A549 (cell line): ENCODE data around the gene GINS2. TPM values are rescaled to one million over a fixed set of nuclear protein-coding genes. Genes with fewer than 3 reads are reported as not detected.

Experiments
- ATAC-seq, 2 experiments: fragments of 200-7000 bp in 1 of 2; fragments of >200 bp in 1 of 2; cut with Nextera tagmentation in 1 of 2; cut with Tn5 transposase in 1 of 2; 3 replicates each; pipeline versions ENCODE4 v1.8.0 to v1.9.1; 2018 to 2020; ENCODE audit warnings: mild to moderate bottlenecking in 1 of 2, moderate library complexity in 1 of 2
- CTCF ChIA-PET: fragments of 300-600 bp; sonication (Branson Sonifier 250); formaldehyde crosslinking; extraction: SDS; loops from one replicate; lab custom pipeline; 2021; ENCODE audit warnings: antibody characterized with exemption, inconsistent platforms; lab: Yijun Ruan, JAX
- POLR2A ChIA-PET: fragments of 350-600 bp; formaldehyde crosslinking; extraction: SDS; loops from one replicate; lab custom pipeline; 2021; ENCODE audit warnings: antibody characterized with exemption, inconsistent platforms; lab: Yijun Ruan, JAX
- DNase-seq, 2 experiments: peaks; one replicate each; pipeline versions ENCODE4 v3.0.0 to v3.0.0-alpha.2; 2011 to 2016; ENCODE audit warnings: low read depth in 1 of 2, low spot score in 1 of 2
- FAIRE-seq: peaks from 2 replicates; lab custom pipeline; 2011; peaks lifted over from hg19 to GRCh38; lab: Jason Lieb, UNC
- H3K27ac ChIP-seq, 2 experiments: fragments of >200 bp; sonication (Bioruptor Twin); formaldehyde crosslinking; 3 replicates each; pipeline ENCODE4 v1.5.1; 2016 to 2017
- H3K4me1 ChIP-seq: fragments of >200 bp; sonication (Bioruptor Twin); formaldehyde crosslinking; 3 replicates; pipeline ENCODE4 v1.6.1; 2016
- H3K4me2 ChIP-seq: fragments of >200 bp; sonication (Bioruptor Twin); formaldehyde crosslinking; 3 replicates; pipeline ENCODE4 v1.6.1; 2016
- H3K4me3 ChIP-seq: fragments of >200 bp; sonication (Bioruptor Twin); formaldehyde crosslinking; 3 replicates; pipeline ENCODE4 v1.5.1; 2016
- H3K9me3 ChIP-seq: fragments of >200 bp; sonication (Bioruptor Twin); formaldehyde crosslinking; 3 replicates; pipeline ENCODE4 v1.6.1; 2016
- CBX2 ChIP-seq: fragments of 200-600 bp; sonication (generic); IDR thresholded peaks from 2 replicates; pipeline ENCODE4 v1.6.1; 2016; ENCODE audit warnings: low read depth, mild to moderate bottlenecking, borderline replicate concordance
- CEBPB ChIP-seq, 2 experiments: fragments of >200 bp in 1 of 2; sonication (Bioruptor Twin) in 1 of 2; formaldehyde crosslinking in 1 of 2; IDR thresholded peaks; 2 replicates each; pipeline ENCODE4 v1.6.1; 2012 to 2016
- CHD2 ChIP-seq: fragments of 150-350 bp; IDR thresholded peaks from 2 replicates; pipeline ENCODE4 v1.6.1; 2014; ENCODE audit warnings: low read length; ENCODE audit not compliant: partially characterized antibody
- CHD4 ChIP-seq: fragments of 200-600 bp; sonication (generic); IDR thresholded peaks from 2 replicates; pipeline ENCODE4 v1.6.1; 2016; ENCODE audit warnings: antibody characterized with exemption, mild to moderate bottlenecking, borderline replicate concordance
- EHF ChIP-seq: fragments of 250-450 bp; sonication (Bioruptor Pico); IDR thresholded peaks from 2 replicates; pipeline ENCODE4 v1.5.0; 2020; ENCODE audit warnings: mild to moderate bottlenecking
- EP300 ChIP-seq, 2 experiments: fragments of >200 bp; sonication (Bioruptor Twin); formaldehyde crosslinking; IDR thresholded peaks; 2 replicates in 1 of 2; 3 replicates in 1 of 2; pipeline ENCODE4 v1.6.1; 2016 to 2017
- ESRRA ChIP-seq: fragments of 150-350 bp; IDR thresholded peaks from 2 replicates; pipeline ENCODE4 v1.6.1; 2014; ENCODE audit warnings: mild to moderate bottlenecking, low read length, borderline replicate concordance
- GATA3 ChIP-seq: IDR thresholded peaks from 2 replicates; pipeline ENCODE4 v1.6.1; 2012; ENCODE audit warnings: borderline replicate concordance
- HOXB13 ChIP-seq: fragments of 250-450 bp; sonication (Bioruptor Pico); IDR thresholded peaks from 2 replicates; pipeline ENCODE4 v1.5.0; 2020; ENCODE audit warnings: low read depth, mild to moderate bottlenecking, moderate library complexity
- HOXB5 ChIP-seq: fragments of 250-450 bp; sonication (Bioruptor Pico); IDR thresholded peaks from 2 replicates; pipeline ENCODE4 v1.5.0; 2020; ENCODE audit warnings: mild to moderate bottlenecking, moderate library complexity
- JUN ChIP-seq, 2 experiments: fragments of >200 bp; sonication (Bioruptor Twin); formaldehyde crosslinking; IDR thresholded peaks; 2 replicates in 1 of 2; 3 replicates in 1 of 2; pipeline ENCODE4 v1.6.1; 2016 to 2017
- JUNB ChIP-seq: fragments of >200 bp; sonication (Bioruptor Twin); formaldehyde crosslinking; IDR thresholded peaks from 2 replicates; pipeline ENCODE4 v1.6.1; 2016
- KDM1A ChIP-seq: fragments of 200-600 bp; sonication (generic); IDR thresholded peaks from 2 replicates; pipeline ENCODE4 v1.6.1; 2016; ENCODE audit warnings: low read depth, mild to moderate bottlenecking
- KDM5A ChIP-seq: fragments of 200-600 bp; sonication (generic); IDR thresholded peaks from 2 replicates; pipeline ENCODE4 v1.6.1; 2016; ENCODE audit warnings: antibody characterized with exemption, mild to moderate bottlenecking
- MYC ChIP-seq: IDR thresholded peaks from 2 replicates; pipeline ENCODE4 v1.6.1; 2012; ENCODE audit warnings: mild to moderate bottlenecking, inconsistent platforms, low read length, improper control_type of control experiment, borderline replicate concordance
- NPAS2 ChIP-seq: fragments of 250-450 bp; sonication (Bioruptor Pico); IDR thresholded peaks from 2 replicates; pipeline ENCODE4 v1.8.0; 2022; ENCODE audit warnings: mild to moderate bottlenecking, moderate library complexity, borderline replicate concordance
- NR3C1 ChIP-seq: fragments of >200 bp; sonication (Bioruptor Twin); formaldehyde crosslinking; IDR thresholded peaks from 3 replicates; pipeline ENCODE4 v1.6.1; 2017
- PHF8 ChIP-seq: fragments of 200-600 bp; sonication (generic); IDR thresholded peaks from 2 replicates; pipeline ENCODE4 v1.6.1; 2016; ENCODE audit warnings: low read depth, mild to moderate bottlenecking, antibody characterized with exemption, moderate library complexity, borderline replicate concordance
- POLR2A ChIP-seq: IDR thresholded peaks from 2 replicates; pipeline ENCODE4 v1.6.1; 2012; ENCODE audit warnings: mild to moderate bottlenecking, low read length
- POLR2AphosphoS2 ChIP-seq: conservative IDR thresholded peaks from 2 replicates; pipeline ENCODE4 v1.6.1; 2012; ENCODE audit warnings: low read length, improper control_type of control experiment, inconsistent platforms
- RARB ChIP-seq: fragments of 250-450 bp; sonication (Bioruptor Pico); IDR thresholded peaks from 2 replicates; pipeline ENCODE4 v1.8.0; 2021; ENCODE audit warnings: mild to moderate bottlenecking, moderate library complexity
- RCOR1 ChIP-seq: fragments of 150-350 bp; IDR thresholded peaks from 2 replicates; pipeline ENCODE4 v1.6.1; 2014; ENCODE audit warnings: antibody characterized with exemption, low read length, low read depth
- RFX5 ChIP-seq: fragments of 450-650 bp; IDR thresholded peaks from 2 replicates; pipeline ENCODE4 v1.7.1; 2014; ENCODE audit warnings: antibody characterized with exemption, mild to moderate bottlenecking, moderate library complexity
- TFCP2L1 ChIP-seq: fragments of 250-450 bp; sonication (Bioruptor Pico); IDR thresholded peaks from 2 replicates; pipeline ENCODE4 v1.5.0; 2021; ENCODE audit warnings: mild to moderate bottlenecking
- TP53 ChIP-seq: fragments of 250-450 bp; sonication (Bioruptor Pico); IDR thresholded peaks from 2 replicates; pipeline ENCODE4 v1.5.0; 2021; ENCODE audit warnings: mild to moderate bottlenecking, moderate library complexity
- ZC3H11A ChIP-seq: fragments of 450-650 bp; IDR thresholded peaks from 2 replicates; pipeline ENCODE4 v1.6.1; 2014; ENCODE audit warnings: antibody characterized with exemption, mild to moderate bottlenecking
- ZFP36 ChIP-seq: fragments of 450-650 bp; IDR thresholded peaks from 2 replicates; pipeline ENCODE4 v1.6.1; 2014; ENCODE audit warnings: borderline replicate concordance; ENCODE audit not compliant: partially characterized antibody
- ZNF302 ChIP-seq: fragments of 250-450 bp; sonication (Bioruptor Pico); IDR thresholded peaks from 2 replicates; pipeline ENCODE4 v1.9.0; 2021; ENCODE audit warnings: inconsistent platforms, mild to moderate bottlenecking, moderate library complexity
- WGBS: methylation state at CpG from one replicate; pipeline ENCODE4 v1.1.6; 2017; ENCODE audit errors: missing lambda C conversion rate; 5-methylcytosine and 5-hydroxymethylcytosine counted together
- polyA plus RNA-seq, 4 experiments: library from polyadenylated mRNA; depleted of rRNA in 3 of 4; stranded (reverse); fragments of >200 nt; fragmentation: RNase III in 1 of 4; extraction: RNeasy Plus Mini Kit Qiagen cat#74134 plus additional on column Dnase treatment in 1 of 4; gene quantifications; 2 replicates in 3 of 4; 3 replicates in 1 of 4; pipeline ENCODE4 v1.2.3, GENCODE V29; 2011 to 2017
- TF ChIP-seq, protein P1 (sequence below): fragments of >200 bp; sonication (Bioruptor Twin); formaldehyde crosslinking; IDR thresholded peaks from 3 replicates; pipeline ENCODE4 v1.5.1; 2016
- TF ChIP-seq, protein P2 (sequence below): fragments of 250-450 bp; sonication (Bioruptor Pico); IDR thresholded peaks from 2 replicates; pipeline ENCODE4 v1.5.0; 2020; ENCODE audit warnings: low read depth, mild to moderate bottlenecking, moderate library complexity

Gene GINS2
- polyA plus RNA-seq, 2 of the 4 experiments (the other 2 are of a cell fraction): 25.4 to 28.7 TPM

DNA sequence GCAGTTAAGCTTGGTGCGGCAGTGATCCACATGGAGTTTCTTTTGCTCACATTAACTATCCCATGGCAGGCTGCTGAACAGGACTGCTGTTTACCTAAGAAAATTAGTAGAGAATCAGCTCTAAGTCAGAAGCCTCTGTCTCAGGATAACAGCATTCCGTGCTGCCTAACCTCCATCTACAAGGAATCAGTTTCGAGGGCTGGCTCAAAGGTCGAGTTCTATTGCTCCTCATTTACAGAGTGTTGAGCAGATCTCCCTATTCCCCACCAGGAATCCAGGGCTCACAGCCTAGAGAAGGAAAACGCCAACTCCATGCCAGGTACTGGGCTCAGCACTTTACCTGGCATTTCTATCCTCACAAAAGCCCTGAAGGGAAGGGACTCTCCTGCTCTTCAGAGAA, 9.9 kb downstream of the GINS2 start:
- TF ChIP-seq ZC3H11A: no peak
- no peak for TF ChIP-seq ESRRA
- TF ChIP-seq GATA3: no peak
- TF ChIP-seq TFCP2L1: no peak
- no peak for TF ChIP-seq EHF
- TF ChIP-seq POLR2A: no peak
- no peak for TF ChIP-seq CHD2
- no peak for TF ChIP-seq JUNB
- no peak for TF ChIP-seq RCOR1
- no peak for TF ChIP-seq CEBPB (IDR thresholded peaks at IDR 0.05)
- no peak for TF ChIP-seq CHD4
- TF ChIP-seq, protein P1, sequence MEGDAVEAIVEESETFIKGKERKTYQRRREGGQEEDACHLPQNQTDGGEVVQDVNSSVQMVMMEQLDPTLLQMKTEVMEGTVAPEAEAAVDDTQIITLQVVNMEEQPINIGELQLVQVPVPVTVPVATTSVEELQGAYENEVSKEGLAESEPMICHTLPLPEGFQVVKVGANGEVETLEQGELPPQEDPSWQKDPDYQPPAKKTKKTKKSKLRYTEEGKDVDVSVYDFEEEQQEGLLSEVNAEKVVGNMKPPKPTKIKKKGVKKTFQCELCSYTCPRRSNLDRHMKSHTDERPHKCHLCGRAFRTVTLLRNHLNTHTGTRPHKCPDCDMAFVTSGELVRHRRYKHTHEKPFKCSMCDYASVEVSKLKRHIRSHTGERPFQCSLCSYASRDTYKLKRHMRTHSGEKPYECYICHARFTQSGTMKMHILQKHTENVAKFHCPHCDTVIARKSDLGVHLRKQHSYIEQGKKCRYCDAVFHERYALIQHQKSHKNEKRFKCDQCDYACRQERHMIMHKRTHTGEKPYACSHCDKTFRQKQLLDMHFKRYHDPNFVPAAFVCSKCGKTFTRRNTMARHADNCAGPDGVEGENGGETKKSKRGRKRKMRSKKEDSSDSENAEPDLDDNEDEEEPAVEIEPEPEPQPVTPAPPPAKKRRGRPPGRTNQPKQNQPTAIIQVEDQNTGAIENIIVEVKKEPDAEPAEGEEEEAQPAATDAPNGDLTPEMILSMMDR: no peak
- no peak for TF ChIP-seq RFX5
- no peak for TF ChIP-seq TP53
- TF ChIP-seq EP300 (IDR thresholded peaks at IDR 0.05): no peak
- TF ChIP-seq RARB: no peak
- TF ChIP-seq POLR2AphosphoS2: no peak
- TF ChIP-seq PHF8: no peak
- ChIA-PET POLR2A (no interaction called here), CTCF (interaction anchor here (1.2 to 12.4 kb wide), 3 partner anchors 13 to 41 kb away, joined by 3 to 128 read pairs (median 96); no protein-coding TSS in a partner anchor)
- FAIRE-seq (no peak), ATAC-seq (no peak), DNase-seq (no peak)
- Histone ChIP-seq H3K4me3 (no peak overlapping the region), H3K27ac (no peak overlapping the region), H3K4me1 (no peaks in the 10 kb centered on the region), H3K9me3 (no peaks in the 10 kb centered on the region), H3K4me2 (no peak overlapping the region)
- WGBS: 81% methylated on average over 5 of the region's 5 CpGs

DNA sequence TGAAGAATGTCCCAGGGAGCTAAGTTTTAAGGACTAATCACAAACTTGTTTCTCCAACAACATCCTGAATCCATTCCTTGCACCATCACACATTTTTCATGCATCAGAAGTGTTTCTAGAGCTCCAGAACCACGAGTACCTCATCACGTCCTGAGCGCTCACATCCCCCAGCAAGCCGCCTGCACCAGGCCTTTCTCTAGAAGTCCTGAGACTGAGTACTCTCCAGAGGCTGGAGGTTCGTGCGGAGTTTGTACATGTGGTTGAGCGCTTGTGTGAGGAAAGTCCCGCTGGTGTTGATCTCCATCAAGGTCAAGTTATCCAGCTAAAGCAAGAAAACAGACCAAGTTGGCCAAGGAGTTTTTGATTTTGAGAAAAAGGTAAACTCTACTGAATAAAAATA, 10.7 kb downstream of the GINS2 start:
- TF ChIP-seq EP300 (IDR thresholded peaks at IDR 0.05): no peak
- no peak for TF ChIP-seq KDM1A
- no peak for TF ChIP-seq KDM5A
- TF ChIP-seq TFCP2L1: no peak
- TF ChIP-seq CBX2: no peak
- no peak for TF ChIP-seq RFX5
- 87% methylated on average over 8 of the region's 8 CpGs for WGBS
- FAIRE-seq (no peak), DNase-seq (no peak), ATAC-seq (no peak)
- Histone ChIP-seq H3K27ac (no peak overlapping the region), H3K4me3 (no peak overlapping the region), H3K9me3 (no peaks in the 10 kb centered on the region), H3K4me2 (no peak overlapping the region), H3K4me1 (no peaks in the 10 kb centered on the region)
- POLR2A ChIA-PET: no interaction called here
- CTCF ChIA-PET: interaction anchor here (0.9 to 12.4 kb wide), 6 partner anchors 13 to 83 kb away, joined by 3 to 128 read pairs (median 24); no protein-coding TSS in a partner anchor

DNA sequence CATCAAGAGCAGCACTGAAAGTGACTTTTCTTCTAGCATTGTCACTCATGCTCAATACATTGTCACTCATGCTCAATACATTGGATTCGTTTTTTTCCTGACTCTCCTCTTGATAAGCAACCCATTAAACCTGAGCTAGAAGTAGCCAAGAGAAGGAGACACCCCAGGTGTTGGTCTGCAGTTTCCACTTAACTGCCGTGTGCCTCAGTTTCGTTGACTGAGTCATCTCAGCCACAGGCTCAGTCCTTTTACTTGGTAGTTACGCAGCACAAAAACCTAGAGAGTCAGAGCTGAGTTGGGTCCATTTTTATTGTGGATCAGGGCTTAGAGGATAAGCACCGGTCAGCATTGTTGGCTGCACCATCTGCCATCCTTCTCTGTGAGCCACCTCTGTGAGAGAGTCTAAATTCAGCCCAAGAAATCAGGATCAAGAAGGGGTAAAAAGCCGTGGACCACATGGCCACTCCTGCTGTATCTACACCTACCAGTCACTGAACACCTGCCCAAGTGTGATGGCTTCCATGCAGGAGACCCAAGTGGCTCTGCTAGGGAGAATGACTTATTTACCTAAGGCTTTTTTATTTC, 11.3 kb downstream of the GINS2 start:
- FAIRE-seq: no peak
- no peak overlapping the region for H3K27ac ChIP-seq

More for the DNA sequence above, 11.3 kb downstream of the GINS2 start:
- ATAC-seq (no peak), DNase-seq (no peak)
- Histone ChIP-seq H3K9me3 (no peaks in the 10 kb centered on the region), H3K4me2 (no peak overlapping the region), H3K4me3 (no peak overlapping the region), H3K4me1 (no peaks in the 10 kb centered on the region)
- ChIA-PET POLR2A (no interaction called here), CTCF (interaction anchor here (0.9 to 12.4 kb wide), 6 partner anchors 13 to 400 kb away, joined by 3 to 128 read pairs (median 24); no protein-coding TSS in a partner anchor)
- TF ChIP-seq MYC (no peak), CBX2 (no peak), JUNB (no peak), ZFP36 (no peak), EHF (no peak), CEBPB (IDR thresholded peaks at IDR 0.05) (no peak), HOXB13 (no peak), GATA3 (no peak), RFX5 (no peak), JUN (IDR thresholded peaks at IDR 0.05) (no peak), ZNF302 (CRISPR knock-in tag) (no peak), KDM1A (no peak), POLR2AphosphoS2 (no peak), KDM5A (no peak), ZC3H11A (no peak), NPAS2 (CRISPR knock-in tag) (no peak), HOXB5 (CRISPR knock-in tag) (no peak), NR3C1 (no peak)
- TF ChIP-seq, protein P2, sequence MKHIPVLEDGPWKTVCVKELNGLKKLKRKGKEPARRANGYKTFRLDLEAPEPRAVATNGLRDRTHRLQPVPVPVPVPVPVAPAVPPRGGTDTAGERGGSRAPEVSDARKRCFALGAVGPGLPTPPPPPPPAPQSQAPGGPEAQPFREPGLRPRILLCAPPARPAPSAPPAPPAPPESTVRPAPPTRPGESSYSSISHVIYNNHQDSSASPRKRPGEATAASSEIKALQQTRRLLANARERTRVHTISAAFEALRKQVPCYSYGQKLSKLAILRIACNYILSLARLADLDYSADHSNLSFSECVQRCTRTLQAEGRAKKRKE (CRISPR knock-in tag): no peak
- 81% methylated on average over 6 of the region's 6 CpGs for whole genome bisulfite sequencing
